ENCODE data around the gene SPAG6.

- TF ChIP-seq CTCF (IDR thresholded peaks at IDR 0.05; ENCODE audit: insufficient read depth, low read length) (no peak), GABPA (IDR thresholded peaks at IDR 0.05; ENCODE audit: low read depth) (no peak), REST (IDR thresholded peaks at IDR 0.05; ENCODE audit: insufficient replicate concordance, low read depth) (no peak)
Observed at GRCh38 chr10:22366771-22367170, 21.5 kb downstream of the SPAG6 start.

Data from HL-60 (cell line).